Common myeloid progenitor, CD34-positive (primary cell): ENCODE measurements around the gene CHCHD6.

Experiments used
- CTCF ChIA-PET: fragments of 350-600 bp; sonication (Branson Sonifier 250); formaldehyde crosslinking; loops from one replicate; lab custom pipeline; 2021; ENCODE audit warnings: antibody characterized with exemption; lab: Charles Lee
- POLR2A ChIA-PET: fragments of 350-600 bp; sonication (Branson Sonifier 250); formaldehyde crosslinking; loops from one replicate; lab custom pipeline; 2021; ENCODE audit warnings: antibody characterized with exemption; lab: Charles Lee
- DNase-seq, 3 donors: peaks; one replicate each; pipeline versions ENCODE4 v3.0.0 to v3.0.0-alpha.2; 2013
- H3K27ac ChIP-seq, 2 experiments: 1 replicate in 1 of 2; 2 replicates in 1 of 2; pipeline ENCODE4 v1.7.0; 2013; ENCODE audit warnings: inconsistent platforms in 2 of 2, low read length in 2 of 2, mild to moderate bottlenecking in 2 of 2, low read depth in 1 of 2, moderate library complexity in 1 of 2; ENCODE audit not compliant: severe bottlenecking in 2 of 2, insufficient read depth in 1 of 2, poor library complexity in 1 of 2
- H3K27me3 ChIP-seq, 5 experiments: replicated peaks in 2 of 5; 1 replicate in 3 of 5; 2 replicates in 2 of 5; pipeline versions ENCODE4 v1.6.1 to v1.7.0; 2013; ENCODE audit warnings: low read length in 4 of 5, mild to moderate bottlenecking in 2 of 5, moderate library complexity in 2 of 5, inconsistent platforms in 1 of 5; ENCODE audit not compliant: insufficient read depth in 5 of 5, control insufficient read depth in 4 of 5
- H3K36me3 ChIP-seq, 4 experiments: 1 replicate in 2 of 4; 2 replicates in 2 of 4; pipeline versions ENCODE4 v1.6.1 to v1.7.0; 2013; ENCODE audit warnings: low read length in 3 of 4, control low read depth in 1 of 4, mild to moderate bottlenecking in 1 of 4; ENCODE audit not compliant: control insufficient read depth in 4 of 4, insufficient read depth in 4 of 4
- H3K4me1 ChIP-seq, 4 experiments: 1 replicate in 3 of 4; 2 replicates in 1 of 4; pipeline versions ENCODE4 v1.6.1 to v1.7.1; 2013; ENCODE audit warnings: low read length in 3 of 4, mild to moderate bottlenecking in 3 of 4, control low read depth in 1 of 4, inconsistent platforms in 1 of 4, moderate library complexity in 1 of 4; ENCODE audit not compliant: control insufficient read depth in 4 of 4, insufficient read depth in 4 of 4; ENCODE audit errors: control extremely low read depth in 1 of 4
- H3K4me3 ChIP-seq, 7 experiments: 1 replicate in 4 of 7; 2 replicates in 3 of 7; pipeline versions ENCODE4 v1.5.1 to v1.7.0; 2013; ENCODE audit warnings: mild to moderate bottlenecking in 7 of 7, low read length in 6 of 7, moderate library complexity in 6 of 7, inconsistent platforms in 2 of 7, low read depth in 2 of 7, control low read depth in 1 of 7; ENCODE audit not compliant: insufficient read depth in 4 of 7, control insufficient read depth in 1 of 7; ENCODE audit errors: extremely low read depth in 1 of 7
- H3K9me3 ChIP-seq, 5 experiments: 1 replicate in 4 of 5; 2 replicates in 1 of 5; pipeline versions ENCODE4 v1.6.1 to v1.7.1; 2013; ENCODE audit warnings: low read length in 4 of 5, mild to moderate bottlenecking in 2 of 5, inconsistent platforms in 1 of 5, low read depth in 1 of 5, moderate library complexity in 1 of 5; ENCODE audit not compliant: control insufficient read depth in 4 of 5, insufficient read depth in 2 of 5; ENCODE audit errors: control extremely low read depth in 1 of 5
- WGBS: methylation state at CpG from one replicate; pipeline ENCODE4 v1.1.5; 2013; ENCODE audit not compliant: insufficient coverage; 5-methylcytosine and 5-hydroxymethylcytosine counted together

The CHCHD6 gene

GRCh38 chr3:126743781-126744180 lies 39.7 kb downstream of the CHCHD6 start:
- 92% methylated on average over 4 of the region's 5 CpGs for WGBS
- Histone ChIP-seq H3K27me3 (no peaks in the 10 kb centered on the region), H3K27ac (no peak overlapping the region), H3K4me3 (no peak overlapping the region), H3K9me3 (peaks cover 0 to 10% (median 4%) of the 10 kb centered on the region in 5 experiments), H3K4me1 (no peaks in the 10 kb centered on the region), H3K36me3 (no peaks in the 10 kb centered on the region)
- DNase-seq: no peak
- ChIA-PET POLR2A (no interaction called here), CTCF (no interaction called here)

DNA sequence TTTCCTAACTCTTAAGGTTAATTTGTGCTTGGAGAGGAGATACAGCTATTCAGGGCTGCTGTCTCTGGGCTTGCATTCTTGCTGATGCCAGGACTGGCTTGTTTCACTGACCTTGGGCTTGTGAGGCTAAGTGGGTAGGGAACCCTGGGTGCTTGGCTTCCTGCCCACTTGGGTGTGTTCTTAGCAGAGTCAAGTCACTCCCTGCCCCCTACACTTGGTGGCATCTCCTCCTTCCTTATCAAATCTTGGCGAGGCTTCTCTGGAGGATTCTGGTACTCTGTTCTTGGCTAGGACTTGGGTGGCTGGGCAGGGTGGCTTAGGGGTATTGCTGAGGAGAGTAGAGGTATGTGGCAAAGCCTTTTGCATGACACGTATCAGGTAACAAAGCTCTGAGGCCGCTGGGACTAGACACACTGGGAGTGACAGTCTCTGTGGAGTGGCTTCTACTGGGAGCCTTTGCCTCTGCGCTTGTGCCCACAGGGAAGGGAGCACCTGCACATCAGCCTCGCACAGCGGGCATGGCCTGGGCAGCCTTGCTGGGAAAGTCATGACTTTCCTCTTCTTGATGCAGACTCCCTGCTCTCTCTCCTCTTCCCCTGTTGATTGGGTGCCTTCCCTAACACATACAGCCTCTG lies 41.8 kb downstream of the CHCHD6 start:
- no peaks in the 10 kb centered on the region for H3K4me1 ChIP-seq
- POLR2A ChIA-PET: no interaction called here
- CTCF ChIA-PET: no interaction called here
- H3K36me3 ChIP-seq: no peaks in the 10 kb centered on the region
- peaks cover 0 to 3% (median 0%) of the 10 kb centered on the region in 5 experiments for H3K9me3 ChIP-seq
- WGBS: 98% methylated on average over 3 of the region's 6 CpGs
- no peak overlapping the region for H3K27ac ChIP-seq
- no peak for DNase-seq
- no peak overlapping the region for H3K4me3 ChIP-seq
- no peaks in the 10 kb centered on the region for H3K27me3 ChIP-seq

DNA sequence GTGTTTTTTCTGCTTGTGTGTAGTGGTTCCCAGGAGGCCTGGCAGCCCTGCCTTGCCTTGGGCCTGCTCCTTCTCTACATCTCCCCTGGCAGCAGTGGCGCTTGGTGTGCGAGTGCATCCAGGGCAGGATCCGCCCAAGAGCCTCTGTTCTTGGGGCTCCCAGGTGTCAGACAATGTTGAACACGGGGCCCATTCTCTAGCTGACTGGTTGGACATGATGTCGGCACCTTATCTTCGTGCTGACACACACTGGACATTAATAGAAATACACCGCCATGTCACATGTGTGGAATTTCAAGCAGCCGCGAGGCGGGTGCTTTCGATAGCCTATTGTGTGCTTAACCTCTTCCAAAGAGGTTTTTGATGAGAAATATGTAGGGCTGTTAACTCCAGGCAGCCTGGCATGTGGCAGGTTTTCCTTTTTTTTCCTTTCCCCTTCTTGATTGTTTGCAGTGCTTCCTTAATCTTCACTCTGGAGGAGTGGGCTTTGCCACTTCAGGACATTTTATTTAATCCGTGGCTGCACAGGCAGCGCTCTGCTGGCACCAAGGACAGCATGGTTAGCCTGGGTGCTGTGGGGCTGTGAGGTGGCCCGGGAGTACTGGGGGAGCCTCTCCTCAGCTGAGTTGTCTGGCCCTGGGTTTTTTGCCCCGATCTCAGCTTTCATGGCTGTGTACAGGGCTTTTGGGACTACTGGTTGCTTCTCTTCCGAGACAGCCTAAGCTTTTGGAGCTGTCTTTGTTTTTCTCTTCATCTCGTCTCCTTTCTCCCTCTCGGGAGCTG lies 42.5 kb downstream of the CHCHD6 start:
- CTCF ChIA-PET: interaction anchor here (0.8 to 1.0 kb wide), 2 partner anchors 9 to 709 kb away, joined by 3 read pairs; no protein-coding TSS in a partner anchor
- no peaks in the 10 kb centered on the region for H3K27me3 ChIP-seq
- H3K4me1 ChIP-seq: no peaks in the 10 kb centered on the region
- POLR2A ChIA-PET: no interaction called here
- H3K9me3 ChIP-seq: peaks cover 0 to 3% (median 0%) of the 10 kb centered on the region in 5 experiments
- no peaks in the 10 kb centered on the region for H3K36me3 ChIP-seq
- DNase-seq: no peak
- no peak overlapping the region for H3K27ac ChIP-seq
- H3K4me3 ChIP-seq: no peak overlapping the region
- 99% methylated on average over 12 of the region's 18 CpGs for WGBS

DNA sequence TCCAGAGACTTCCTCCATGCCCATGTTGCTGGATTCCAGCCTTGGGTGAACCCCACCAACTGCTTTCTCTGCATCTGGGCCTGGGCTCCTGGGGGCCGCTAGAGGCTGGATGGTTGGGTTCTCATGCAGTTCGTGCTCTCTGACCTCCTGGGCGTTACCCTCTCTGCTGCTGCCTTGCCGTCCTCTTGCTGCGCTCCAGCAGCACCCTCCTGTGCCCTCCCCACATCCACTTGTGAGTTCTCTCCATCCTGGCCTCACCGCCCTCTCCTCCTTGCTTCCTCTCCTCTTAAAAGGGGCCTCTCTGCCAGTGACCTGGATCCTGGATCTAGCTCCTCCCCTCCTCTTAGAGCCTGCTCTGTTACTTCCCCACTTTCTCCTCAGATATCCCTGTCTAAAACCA lies 43.7 kb downstream of the CHCHD6 start:
- Histone ChIP-seq H3K36me3 (no peaks in the 10 kb centered on the region), H3K4me3 (no peak overlapping the region), H3K9me3 (peaks cover 0 to 2% (median 0%) of the 10 kb centered on the region in 5 experiments), H3K4me1 (no peaks in the 10 kb centered on the region), H3K27ac (no peak overlapping the region), H3K27me3 (no peaks in the 10 kb centered on the region)
- 100% methylated on average over 6 of the region's 6 CpGs for WGBS
- ChIA-PET POLR2A (no interaction called here), CTCF (no interaction called here)
- no peak for DNase-seq

DNA sequence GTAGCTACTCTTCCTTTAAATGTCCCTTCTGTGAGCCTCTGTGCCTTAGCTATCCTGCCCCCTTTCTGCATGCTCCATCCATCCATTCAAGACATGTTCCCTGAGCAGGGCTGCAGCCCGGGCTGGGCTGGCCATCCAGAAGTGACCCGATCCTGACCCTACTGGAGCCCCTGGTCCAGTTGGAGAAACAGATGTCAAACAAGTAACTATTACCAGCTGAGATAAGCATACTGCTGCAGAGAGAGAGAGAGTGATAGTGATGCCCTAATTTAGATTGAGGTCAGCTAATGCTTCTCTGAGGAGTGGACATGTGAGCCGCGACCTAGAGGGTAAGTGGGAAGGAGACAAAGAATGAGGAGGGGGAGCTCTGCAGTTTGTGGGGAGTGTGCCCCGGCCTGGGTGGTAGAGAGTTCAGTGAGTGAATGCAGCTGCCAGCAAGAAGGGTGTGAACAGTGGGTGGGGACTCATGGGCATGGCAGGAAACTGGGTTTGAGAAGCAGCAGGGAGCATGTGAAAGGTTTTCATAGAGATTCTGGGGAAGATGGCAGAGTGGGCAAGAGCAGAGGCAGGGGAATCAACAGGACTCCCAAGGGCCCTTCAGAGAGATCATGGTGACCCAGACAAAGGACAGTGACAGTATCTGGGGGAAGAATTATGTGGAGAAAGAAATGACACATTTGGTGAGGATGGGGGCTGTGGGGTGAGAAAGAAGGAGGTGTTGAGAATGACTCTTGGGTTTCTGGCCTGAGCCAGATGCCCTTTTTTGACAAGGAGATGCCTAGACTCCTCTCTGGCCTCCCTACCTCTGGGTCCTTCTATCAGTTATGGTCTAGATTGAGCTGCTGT lies 44.9 kb downstream of the CHCHD6 start:
- Histone ChIP-seq H3K4me3 (no peak overlapping the region), H3K9me3 (no peaks in the 10 kb centered on the region), H3K4me1 (no peaks in the 10 kb centered on the region), H3K27ac (no peak overlapping the region), H3K36me3 (no peaks in the 10 kb centered on the region), H3K27me3 (peaks cover 0 to 10% (median under 1%) of the 10 kb centered on the region in 5 experiments)
- CTCF ChIA-PET: interaction anchor here (1.2 to 1.3 kb wide), 2 partner anchors 707 to 726 kb away, joined by 3 read pairs; no protein-coding TSS in a partner anchor
- DNase-seq: no peak
- POLR2A ChIA-PET: no interaction called here
- 98% methylated on average over 5 of the region's 5 CpGs for WGBS

- no peaks in the 10 kb centered on the region for H3K36me3 ChIP-seq
- no peaks in the 10 kb centered on the region for H3K9me3 ChIP-seq
- 100% methylated on average over 3 of the region's 3 CpGs for WGBS
- H3K4me1 ChIP-seq: no peaks in the 10 kb centered on the region
- POLR2A ChIA-PET: no interaction called here
- CTCF ChIA-PET: interaction anchor here (1.2 to 1.3 kb wide), 2 partner anchors 706 to 725 kb away, joined by 3 read pairs; no protein-coding TSS in a partner anchor
- H3K27ac ChIP-seq: no peak overlapping the region
- no peak for DNase-seq
- H3K4me3 ChIP-seq: no peak overlapping the region
- peaks cover 0 to 10% (median 3%) of the 10 kb centered on the region in 5 experiments for H3K27me3 ChIP-seq
These were observed 45.5 kb downstream of the CHCHD6 start for GRCh38 chr3:126749547-126749875.
